Psoas muscle (tissue), 8 donors: ENCODE results near the gene KRTAP4-7. TPM values are rescaled to one million over a fixed set of nuclear protein-coding genes. Genes with fewer than 3 reads are reported as not detected.
"Not testable (repeated sequence)": the region's sequence is repeated elsewhere in the genome, so short reads cannot be mapped to it uniquely, and the experiment has no call there.

ENCODE experiments used
- ATAC-seq, 4 donors: fragments of 200-7000 bp; cut with Tn5 transposase; one replicate each; pipeline ENCODE4 v1.9.1; 2020; ENCODE audit warnings: moderate library complexity in 3 of 4, mild to moderate bottlenecking in 2 of 4
- DNase-seq, 2 donors: peaks; one replicate each; pipeline ENCODE4 v3.0.0-alpha.2; 2020
- H3K27ac ChIP-seq: fragments of 200-600 bp; one replicate; pipeline ENCODE4 v1.8.0; 2022
- H3K27me3 ChIP-seq, 3 donors: fragments of 200-600 bp in 1 of 3; one replicate each; pipeline versions ENCODE4 v1.6.1 to v1.8.0; 2013 to 2022; ENCODE audit warnings: low read length in 2 of 3, mild to moderate bottlenecking in 2 of 3, moderate library complexity in 1 of 3; ENCODE audit not compliant: insufficient read depth in 3 of 3
- H3K36me3 ChIP-seq, 2 donors: fragments of 200-600 bp in 1 of 2; one replicate each; pipeline versions ENCODE4 v1.6.1 to v1.8.0; 2013 to 2022; ENCODE audit warnings: low read depth in 1 of 2, mild to moderate bottlenecking in 1 of 2, moderate library complexity in 1 of 2; ENCODE audit not compliant: insufficient read depth in 1 of 2
- H3K4me1 ChIP-seq: fragments of 200-600 bp; one replicate; pipeline ENCODE4 v1.8.0; 2022
- H3K4me3 ChIP-seq: fragments of 200-600 bp; one replicate; pipeline ENCODE4 v1.8.0; 2022; ENCODE audit warnings: mild to moderate bottlenecking
- H3K9me3 ChIP-seq: fragments of 200-600 bp; one replicate; pipeline ENCODE4 v1.8.0; 2022
- WGBS, 3 donors: extraction: QIAGEN DNeasy Blood & Tissue Kit; methylation state at CpG; one replicate each; pipeline versions ENCODE4 v1.1.6 to v1.1.7; 2013; 5-methylcytosine and 5-hydroxymethylcytosine counted together
- intact Hi-C, 2 donors: fragments of 100-400 bp; cut with DNase I; formaldehyde crosslinking; loops; one replicate each; pipeline versions ENCODE4 v1.11.0 to v1.14.2; 2022
- polyA plus RNA-seq, 3 donors: library from polyadenylated mRNA; stranded (reverse); fragments of 200-250 nt; gene quantifications; one replicate each; pipeline ENCODE4 v1.2.3, GENCODE V29; 2013
- total RNA-seq, 4 donors: library from RNA; stranded (reverse); fragmentation: NEBNext Ultra II Directional in 2 of 4; extraction: Animal tissue kit (Norgen Biotek cat#: 25700) in 2 of 4; gene quantifications; one replicate each; pipeline versions ENCODE4 v1.2.1 to v1.2.4, GENCODE V29; 2021 to 2023
- TF ChIP-seq, protein P1 (sequence below): fragments of 200-600 bp; IDR thresholded peaks from one replicate; pipeline ENCODE4 v1.8.0; 2022; ENCODE audit warnings: antibody characterized with exemption
- donor health status: healthy with polysubstance abuse.
- donor health status: DM: no; HTN: no; CAD: no; lungs with moderate emphysema.
- donor health status: Bipolar disorder and iron deficiency.
- donor health status: healthy.
- donor health status: DM: yes; HTN: yes; CAD: no.
- donor health status: DM: no; HTN: no; CAD: no.
- donor health status: DM: no; HTN: no; CAD: no.
- donor health status: DM: yes; HTN: yes; CAD: no.

The KRTAP4-7 gene
- total and polyA plus RNA-seq, 7 donors = not detected

DNA sequence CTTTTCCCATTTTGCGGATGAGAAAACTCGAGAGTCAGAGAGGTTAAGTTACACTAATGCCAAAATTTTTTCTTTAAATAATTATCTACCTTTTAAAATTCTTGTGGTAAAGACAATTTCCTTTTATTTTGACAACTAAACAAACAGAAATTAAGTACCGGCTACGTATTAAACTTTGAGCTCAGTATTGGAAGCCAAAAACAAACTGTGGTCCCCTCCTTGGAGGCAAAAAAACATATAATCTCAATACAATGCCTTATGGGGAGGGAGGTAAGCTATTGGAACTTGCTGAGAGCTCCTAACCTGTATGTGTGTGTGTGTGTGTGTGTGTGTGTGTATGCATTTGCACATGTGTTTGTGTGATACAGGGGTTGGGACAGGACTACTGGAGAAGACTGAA is 20.5 kb upstream of the KRTAP4-7 start:
- intact Hi-C loops = no loop called here
- peaks cover 0 to 18% (median 1%) of the 10 kb centered on the region in 3 donors for H3K27me3 ChIP-seq
- H3K9me3 ChIP-seq = no peaks in the 10 kb centered on the region
- TF ChIP-seq, protein P1, sequence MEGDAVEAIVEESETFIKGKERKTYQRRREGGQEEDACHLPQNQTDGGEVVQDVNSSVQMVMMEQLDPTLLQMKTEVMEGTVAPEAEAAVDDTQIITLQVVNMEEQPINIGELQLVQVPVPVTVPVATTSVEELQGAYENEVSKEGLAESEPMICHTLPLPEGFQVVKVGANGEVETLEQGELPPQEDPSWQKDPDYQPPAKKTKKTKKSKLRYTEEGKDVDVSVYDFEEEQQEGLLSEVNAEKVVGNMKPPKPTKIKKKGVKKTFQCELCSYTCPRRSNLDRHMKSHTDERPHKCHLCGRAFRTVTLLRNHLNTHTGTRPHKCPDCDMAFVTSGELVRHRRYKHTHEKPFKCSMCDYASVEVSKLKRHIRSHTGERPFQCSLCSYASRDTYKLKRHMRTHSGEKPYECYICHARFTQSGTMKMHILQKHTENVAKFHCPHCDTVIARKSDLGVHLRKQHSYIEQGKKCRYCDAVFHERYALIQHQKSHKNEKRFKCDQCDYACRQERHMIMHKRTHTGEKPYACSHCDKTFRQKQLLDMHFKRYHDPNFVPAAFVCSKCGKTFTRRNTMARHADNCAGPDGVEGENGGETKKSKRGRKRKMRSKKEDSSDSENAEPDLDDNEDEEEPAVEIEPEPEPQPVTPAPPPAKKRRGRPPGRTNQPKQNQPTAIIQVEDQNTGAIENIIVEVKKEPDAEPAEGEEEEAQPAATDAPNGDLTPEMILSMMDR = no peak
- no peaks in the 10 kb centered on the region for H3K36me3 ChIP-seq
- H3K27ac ChIP-seq = no peak overlapping the region
- WGBS, 3 donors = 83 to 88% (median 87%) methylated on average over 4 of the region's 4 CpGs
- DNase-seq = no peak
- no peaks in the 10 kb centered on the region for H3K4me1 ChIP-seq
- no peak overlapping the region for H3K4me3 ChIP-seq
- ATAC-seq = no peak

DNA sequence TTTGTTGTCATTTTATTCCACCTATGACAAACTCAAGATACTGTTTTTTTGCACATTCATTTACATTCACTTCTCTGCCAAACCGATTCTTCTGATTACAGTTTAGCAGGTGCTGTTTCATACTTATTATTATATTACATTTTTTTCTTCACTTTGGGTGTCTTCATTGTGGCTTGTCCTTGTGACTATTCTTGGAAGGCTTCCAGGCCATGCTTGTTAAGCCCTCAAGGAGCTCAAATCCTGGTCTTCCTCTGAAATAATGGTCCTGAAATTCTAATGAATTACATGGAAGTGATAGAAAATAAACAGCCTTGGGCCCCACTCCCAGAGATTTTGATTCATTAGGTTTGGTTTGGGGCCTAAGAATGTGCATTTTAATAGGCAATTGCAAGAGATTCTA is 19.6 kb upstream of the KRTAP4-7 start:
- H3K36me3 ChIP-seq = no peaks in the 10 kb centered on the region
- no peak overlapping the region for H3K4me3 ChIP-seq
- WGBS, 3 donors = 44 to 62% (median 56%) methylated on average over 1 of the region's 1 CpG
- intact Hi-C loops = no loop called here
- H3K27me3 ChIP-seq = peaks cover 0 to 11% (median 1%) of the 10 kb centered on the region in 3 donors
- H3K27ac ChIP-seq = no peak overlapping the region
- H3K9me3 ChIP-seq = no peaks in the 10 kb centered on the region
- no peak for DNase-seq
- TF ChIP-seq, protein P1 = no peak
- no peak for ATAC-seq
- no peaks in the 10 kb centered on the region for H3K4me1 ChIP-seq

DNA sequence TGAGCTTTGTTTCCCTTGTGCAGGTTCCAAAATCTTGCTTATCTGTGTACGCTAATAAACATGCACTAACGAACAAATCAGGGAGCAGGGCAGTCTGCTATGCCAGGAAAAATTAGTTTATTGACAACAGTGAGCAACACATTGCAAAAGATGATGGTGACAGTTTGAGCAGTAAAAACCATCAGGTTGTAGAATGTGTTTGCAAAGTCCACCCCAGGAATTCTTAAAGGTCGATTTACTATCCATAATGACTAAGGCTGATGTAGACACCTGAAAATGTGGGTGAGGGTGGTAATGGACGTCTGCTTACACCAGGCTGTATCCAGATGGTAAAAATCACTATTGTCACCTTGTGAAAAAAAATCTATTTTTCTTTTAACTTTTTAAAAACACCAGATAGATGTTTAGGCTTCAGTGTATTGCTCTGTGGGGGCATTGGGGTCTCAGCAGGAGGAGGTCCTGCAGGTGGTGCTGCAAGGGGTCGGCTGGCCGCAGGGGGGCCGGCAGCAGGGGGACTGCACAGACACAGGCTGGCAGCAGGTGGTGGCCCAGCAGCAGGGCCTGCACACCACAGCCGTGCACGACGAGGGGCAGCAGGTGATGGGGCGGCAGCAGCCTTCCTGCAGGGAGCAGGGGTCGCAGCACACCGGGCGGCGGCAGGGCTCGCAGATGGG is 18.8 kb upstream of the KRTAP4-7 start:
- H3K4me3 ChIP-seq, H3K36me3 ChIP-seq, H3K27me3 ChIP-seq, H3K4me1 ChIP-seq, intact Hi-C loops, H3K9me3 ChIP-seq, H3K27ac ChIP-seq, DNase-seq, ATAC-seq: not testable (repeated sequence)
- 62 to 78% (median 76%) methylated on average over 4 to 7 of the region's 16 CpGs for WGBS, 3 donors

DNA sequence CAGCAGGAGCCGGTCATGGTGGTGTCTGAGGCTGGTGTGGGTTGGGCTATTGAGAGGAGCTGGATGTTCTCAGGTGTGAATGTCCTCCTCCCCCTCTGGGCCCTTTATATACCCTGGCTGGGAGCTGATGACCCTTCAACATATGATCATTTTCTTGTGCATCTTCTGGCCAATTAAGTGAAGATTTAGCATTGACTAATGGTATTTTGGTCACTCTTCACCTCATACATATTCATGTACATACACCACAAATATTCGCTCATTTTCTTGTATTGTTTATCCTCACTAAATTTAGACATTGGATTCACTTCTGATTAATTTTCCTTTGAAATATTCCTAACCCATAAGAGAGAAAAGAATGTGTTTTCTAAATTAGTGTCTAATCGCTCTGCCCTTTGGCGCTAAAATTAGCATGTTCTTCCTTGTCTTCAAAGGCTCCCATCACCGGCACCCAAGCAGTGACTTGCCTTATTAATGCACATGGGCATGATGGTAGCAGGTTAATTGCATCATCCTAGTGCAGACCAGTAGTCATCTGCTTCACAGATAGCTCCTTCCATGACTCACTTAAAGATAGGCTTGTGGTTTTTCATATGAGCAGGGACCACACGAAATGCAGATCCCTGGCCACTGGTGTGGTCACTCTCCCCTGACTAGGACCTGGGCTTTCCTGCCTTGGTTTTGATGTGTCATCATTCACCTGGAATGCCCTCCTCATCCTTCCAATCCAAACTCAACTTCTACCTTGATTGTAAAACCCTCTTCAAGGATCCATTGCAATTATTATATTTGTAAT is 17.9 kb upstream of the KRTAP4-7 start, which contains the start of gene KRTAP2-4:
Gene KRTAP2-4 (minus strand): TSS at position 51 of the 796 bp plus-strand sequence. CDS start 34 bp downstream, at position 17.
- Histone ChIP-seq H3K27ac (no peak within 1 kb of the TSS), H3K4me3 (no peak within 1 kb of the TSS), H3K9me3 (no peaks in the 10 kb centered on the region), H3K4me1 (no peaks in the 10 kb centered on the region), H3K36me3 (no peaks in the 10 kb centered on the region), H3K27me3 (peaks cover 0 to 1% (median 1%) of the 10 kb centered on the region in 3 donors)
- DNase-seq = no peak
- TF ChIP-seq, protein P1 = no peak
- intact Hi-C loops = no loop called here
- 88 to 95% (median 92%) methylated on average over 5 to 6 of the region's 6 CpGs for WGBS, 3 donors
- ATAC-seq = no peak

DNA sequence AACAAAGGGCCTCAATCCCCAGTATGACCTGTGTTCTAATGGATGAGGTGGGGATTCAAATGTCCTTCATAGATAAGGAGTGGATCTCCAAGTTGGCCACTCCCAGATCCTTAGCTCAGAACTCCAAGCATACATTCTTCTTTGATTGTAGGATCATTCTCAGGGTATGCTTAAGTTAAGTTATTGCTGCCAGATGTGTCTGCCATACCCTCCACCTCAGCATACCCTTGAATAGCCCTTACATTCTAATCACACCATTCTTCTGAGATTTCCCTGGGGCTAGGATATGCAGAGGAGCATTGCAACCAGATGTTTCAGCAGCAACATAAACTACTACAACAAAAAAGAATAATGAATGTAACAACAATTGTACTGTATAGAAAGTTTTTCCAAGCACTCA is 16.7 kb upstream of the KRTAP4-7 start:
- DNase-seq (no peak), ATAC-seq (no peak)
- Histone ChIP-seq H3K27me3 (peaks cover 0 to 1% (median 0%) of the 10 kb centered on the region in 3 donors), H3K4me3 (no peak overlapping the region), H3K36me3 (no peaks in the 10 kb centered on the region), H3K27ac (no peak overlapping the region), H3K9me3 (no peaks in the 10 kb centered on the region), H3K4me1 (no peaks in the 10 kb centered on the region)
- TF ChIP-seq, protein P1 = no peak
- intact Hi-C loops = no loop called here
